ENCODE results near the gene UBXN11. TPM values are rescaled to one million over a fixed set of nuclear protein-coding genes. Genes with fewer than 3 reads are reported as not detected.

The UBXN11 gene
- total and polyA plus RNA-seq, 2 donors (not counting 1 experiment from before 2014, with no cell fraction given), result 68.0 to 81.4 TPM

DNA sequence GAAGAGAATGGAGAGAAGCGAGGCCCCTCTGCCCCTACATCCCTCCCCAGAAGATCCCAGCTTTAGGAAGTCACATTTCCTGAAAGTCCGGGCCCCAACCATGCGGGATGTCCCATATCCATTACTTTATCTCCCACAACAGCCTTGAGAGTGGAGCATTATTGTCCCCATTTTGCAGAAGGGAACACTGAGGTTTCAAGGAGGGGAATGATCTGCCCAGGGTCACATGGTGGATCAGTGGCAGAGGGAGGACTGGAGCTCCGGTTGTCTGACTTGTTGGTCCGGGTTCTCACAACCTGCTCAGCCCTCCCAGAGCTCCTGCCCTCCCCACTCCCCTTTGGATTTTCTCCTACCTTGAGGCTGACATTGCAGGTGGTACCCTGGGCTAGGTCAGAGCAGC, 49.7 kb upstream of the UBXN11 start:
- Mint-ChIP-seq H3K27me3 (peaks cover 22% of the 10 kb centered on the region), H3K4me1 (peaks cover 19% of the 10 kb centered on the region), H3K4me3 (no peak overlapping the region), H3K9me3 (ENCODE audit: insufficient read depth) (no peaks in the 10 kb centered on the region), H3K27ac (no peak overlapping the region)
- Histone ChIP-seq H3K9ac (ENCODE audit: low read length) (no peak overlapping the region), H2AFZ (ENCODE audit: insufficient read depth, low read depth, low read length, poor library complexity, severe bottlenecking) (no peak overlapping the region), H3K4me2 (replicated peaks; ENCODE audit: low read depth, low read length, poor library complexity, severe bottlenecking) (no peak overlapping the region), H3K4me1 (ENCODE audit: control insufficient read depth in 2 of 2, insufficient read depth in 2 of 2, low read length in 2 of 2) (peaks cover 14 to 15% of the 10 kb centered on the region in 2 donors), H3K9me3 (ENCODE audit: control extremely low read depth in 1 of 3, control insufficient read depth in 2 of 3, insufficient read depth in 1 of 3, low read length in 2 of 3) (peaks cover 0 to 11% (median 0%) of the 10 kb centered on the region in 3 donors), H3K27ac (ENCODE audit: low read length in 2 of 2) (no peak overlapping the region), H3K27me3 (replicated peaks in 1 of 4; ENCODE audit: control extremely low read depth in 1 of 4, control insufficient read depth in 3 of 4, insufficient read depth in 4 of 4, low read length in 3 of 4) (peaks cover 0 to 32% (median 7%) of the 10 kb centered on the region in 4 experiments), H3K36me3 (replicated peaks in 1 of 2; ENCODE audit: control extremely low read depth in 1 of 2, control insufficient read depth in 1 of 2, extremely low read depth in 1 of 2, insufficient read depth in 2 of 2, low read length in 1 of 2) (no peaks in the 10 kb centered on the region), H3K4me3 (ENCODE audit: control extremely low read depth in 1 of 5, extremely low read depth in 1 of 5, insufficient read depth in 1 of 5, low read depth in 2 of 5, low read length in 4 of 5) (no peak overlapping the region), H3K79me2 (ENCODE audit: control insufficient read depth, insufficient read depth, low read length) (no peaks in the 10 kb centered on the region), H4K20me1 (ENCODE audit: control insufficient read depth, insufficient read depth, low read length, poor library complexity, severe bottlenecking) (no peaks in the 10 kb centered on the region)
- ATAC-seq (ENCODE audit: low read depth), result no peak
- no peak for DNase-seq
- intact Hi-C loops (cut with micrococcal nuclease), result no loop called here
- ChIA-PET POLR2A (interaction anchor here (0.5 kb wide), 1 partner anchor 9 kb away, joined by 7 read pairs; no protein-coding TSS in a partner anchor), CTCF (no interaction called here)
- WGBS (ENCODE audit: insufficient coverage), result 83% methylated on average over 2 of the region's 5 CpGs
- TF ChIP-seq CTCF (IDR thresholded peaks at IDR 0.05) (no peak), EZH2 (IDR thresholded peaks at IDR 0.05; ENCODE audit: borderline replicate concordance, insufficient read depth, low read depth, low read length, poor library complexity, severe bottlenecking) (no peak)

GRCh38 chr1:26354972-26355371, 48.5 kb upstream of the UBXN11 start:
- H3K9ac ChIP-seq (ENCODE audit: low read length), result no peak overlapping the region

More at GRCh38 chr1:26354972-26355371, 48.5 kb upstream of the UBXN11 start:
- Histone ChIP-seq H3K4me1 (ENCODE audit: control insufficient read depth in 2 of 2, insufficient read depth in 2 of 2, low read length in 2 of 2) (peaks cover 3% of the 10 kb centered on the region in 2 donors), H3K27me3 (replicated peaks in 1 of 4; ENCODE audit: control extremely low read depth in 1 of 4, control insufficient read depth in 3 of 4, insufficient read depth in 4 of 4, low read length in 3 of 4) (peaks cover 0 to 20% (median under 1%) of the 10 kb centered on the region in 4 experiments), H3K4me2 (replicated peaks; ENCODE audit: low read depth, low read length, poor library complexity, severe bottlenecking) (no peak overlapping the region), H3K9me3 (ENCODE audit: control extremely low read depth in 1 of 3, control insufficient read depth in 2 of 3, insufficient read depth in 1 of 3, low read length in 2 of 3) (peaks cover 0 to 4% (median 0%) of the 10 kb centered on the region in 3 donors), H3K27ac (ENCODE audit: low read length in 2 of 2) (no peak overlapping the region), H3K4me3 (ENCODE audit: control extremely low read depth in 1 of 5, extremely low read depth in 1 of 5, insufficient read depth in 1 of 5, low read depth in 2 of 5, low read length in 4 of 5) (no peak overlapping the region), H2AFZ (ENCODE audit: insufficient read depth, low read depth, low read length, poor library complexity, severe bottlenecking) (no peak overlapping the region), H4K20me1 (ENCODE audit: control insufficient read depth, insufficient read depth, low read length, poor library complexity, severe bottlenecking) (no peaks in the 10 kb centered on the region), H3K79me2 (ENCODE audit: control insufficient read depth, insufficient read depth, low read length) (no peaks in the 10 kb centered on the region), H3K36me3 (replicated peaks in 1 of 2; ENCODE audit: control extremely low read depth in 1 of 2, control insufficient read depth in 1 of 2, extremely low read depth in 1 of 2, insufficient read depth in 2 of 2, low read length in 1 of 2) (no peaks in the 10 kb centered on the region)
- Mint-ChIP-seq H3K4me3 (no peak overlapping the region), H3K4me1 (peaks cover 8% of the 10 kb centered on the region), H3K9me3 (ENCODE audit: insufficient read depth) (no peaks in the 10 kb centered on the region), H3K27ac (no peak overlapping the region), H3K27me3 (peaks cover 16% of the 10 kb centered on the region)
- CTCF ChIA-PET, result interaction anchor here (0.9 kb wide), 1 partner anchor 9 kb away, joined by 3 read pairs; no protein-coding TSS in a partner anchor
- no peak for ATAC-seq (ENCODE audit: low read depth)
- POLR2A ChIA-PET, result no interaction called here
- intact Hi-C loops (cut with micrococcal nuclease), result no loop called here
- no peak for DNase-seq
- 88% methylated on average over 5 of the region's 9 CpGs for whole genome bisulfite sequencing (ENCODE audit: insufficient coverage)
- TF ChIP-seq CTCF (IDR thresholded peaks at IDR 0.05), result no peak
- no peak for TF ChIP-seq EZH2 (IDR thresholded peaks at IDR 0.05; ENCODE audit: borderline replicate concordance, insufficient read depth, low read depth, low read length, poor library complexity, severe bottlenecking)
